ENCODE results near the gene GRIK4.

DNA sequence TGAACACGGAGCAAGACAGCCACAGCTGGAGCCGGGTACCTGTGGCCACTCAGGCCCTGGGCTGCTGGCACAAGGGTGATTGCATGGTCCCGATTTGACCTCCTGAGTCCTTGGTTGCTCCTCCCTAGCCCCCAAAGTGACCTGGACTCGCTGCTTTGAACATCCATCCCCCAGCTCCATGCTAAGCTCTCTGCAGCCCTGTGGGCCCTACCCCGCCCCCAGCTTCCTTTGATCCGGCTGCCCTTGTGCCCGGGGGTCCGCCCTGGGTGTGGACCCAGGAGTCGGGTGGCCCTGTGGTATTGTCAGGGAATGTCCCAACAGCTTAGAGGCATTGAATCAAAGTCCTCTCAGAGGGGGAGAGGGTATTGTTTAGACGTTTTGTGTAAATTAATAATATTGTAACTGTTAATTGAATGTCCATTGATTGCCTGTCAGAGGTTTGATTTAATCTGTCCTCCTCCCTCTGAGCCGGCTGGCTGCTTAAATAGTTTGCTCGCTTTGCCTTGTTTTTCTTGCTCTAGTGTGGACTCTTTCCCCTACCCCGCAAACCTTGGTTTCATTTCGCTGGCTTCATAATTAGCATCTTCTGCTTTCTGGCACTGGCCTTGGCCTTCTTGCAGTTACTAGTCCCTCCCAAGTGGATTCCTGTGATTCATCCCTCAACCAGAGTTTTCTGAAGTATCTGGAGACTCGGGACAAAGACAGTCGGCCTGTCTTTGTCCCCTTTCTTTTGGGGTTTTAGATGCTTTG lies 20.7 kb downstream of the GRIK4 start:
- TF ChIP-seq POLR2A (IDR thresholded peaks at IDR 0.05) = no peak
- TF ChIP-seq, protein P1, sequence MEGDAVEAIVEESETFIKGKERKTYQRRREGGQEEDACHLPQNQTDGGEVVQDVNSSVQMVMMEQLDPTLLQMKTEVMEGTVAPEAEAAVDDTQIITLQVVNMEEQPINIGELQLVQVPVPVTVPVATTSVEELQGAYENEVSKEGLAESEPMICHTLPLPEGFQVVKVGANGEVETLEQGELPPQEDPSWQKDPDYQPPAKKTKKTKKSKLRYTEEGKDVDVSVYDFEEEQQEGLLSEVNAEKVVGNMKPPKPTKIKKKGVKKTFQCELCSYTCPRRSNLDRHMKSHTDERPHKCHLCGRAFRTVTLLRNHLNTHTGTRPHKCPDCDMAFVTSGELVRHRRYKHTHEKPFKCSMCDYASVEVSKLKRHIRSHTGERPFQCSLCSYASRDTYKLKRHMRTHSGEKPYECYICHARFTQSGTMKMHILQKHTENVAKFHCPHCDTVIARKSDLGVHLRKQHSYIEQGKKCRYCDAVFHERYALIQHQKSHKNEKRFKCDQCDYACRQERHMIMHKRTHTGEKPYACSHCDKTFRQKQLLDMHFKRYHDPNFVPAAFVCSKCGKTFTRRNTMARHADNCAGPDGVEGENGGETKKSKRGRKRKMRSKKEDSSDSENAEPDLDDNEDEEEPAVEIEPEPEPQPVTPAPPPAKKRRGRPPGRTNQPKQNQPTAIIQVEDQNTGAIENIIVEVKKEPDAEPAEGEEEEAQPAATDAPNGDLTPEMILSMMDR (IDR thresholded peaks at IDR 0.05) = no peak
